ENCODE results near the gene STK40. TPM values are rescaled to one million over a fixed set of nuclear protein-coding genes. Genes with fewer than 3 reads are reported as not detected.
A peak's percentile ranks its signal among the peaks of the same experiment; 100 is the strongest.

STK40 gene
- total and polyA plus RNA-seq, 8 donors: 14.0 to 57.4 (median 28.4) TPM

GRCh38 chr1:36380143-36380619 lies 5.5 kb downstream of the STK40 start:
- Histone ChIP-seq H3K4me1 (peaks cover 27 to 86% (median 64%) of the 10 kb centered on the region in 4 donors), H3K36me3 (peaks cover 0 to 20% (median 10%) of the 10 kb centered on the region in 4 donors), H3K4me3 (no peak overlapping the region), H3K27me3 (no peaks in the 10 kb centered on the region), H3K27ac (peak overlapping the region in 4 of 5 donors; percentile 3 to 40 (median 29)), H3K9me3 (no peaks in the 10 kb centered on the region)
- TF ChIP-seq, protein P1, sequence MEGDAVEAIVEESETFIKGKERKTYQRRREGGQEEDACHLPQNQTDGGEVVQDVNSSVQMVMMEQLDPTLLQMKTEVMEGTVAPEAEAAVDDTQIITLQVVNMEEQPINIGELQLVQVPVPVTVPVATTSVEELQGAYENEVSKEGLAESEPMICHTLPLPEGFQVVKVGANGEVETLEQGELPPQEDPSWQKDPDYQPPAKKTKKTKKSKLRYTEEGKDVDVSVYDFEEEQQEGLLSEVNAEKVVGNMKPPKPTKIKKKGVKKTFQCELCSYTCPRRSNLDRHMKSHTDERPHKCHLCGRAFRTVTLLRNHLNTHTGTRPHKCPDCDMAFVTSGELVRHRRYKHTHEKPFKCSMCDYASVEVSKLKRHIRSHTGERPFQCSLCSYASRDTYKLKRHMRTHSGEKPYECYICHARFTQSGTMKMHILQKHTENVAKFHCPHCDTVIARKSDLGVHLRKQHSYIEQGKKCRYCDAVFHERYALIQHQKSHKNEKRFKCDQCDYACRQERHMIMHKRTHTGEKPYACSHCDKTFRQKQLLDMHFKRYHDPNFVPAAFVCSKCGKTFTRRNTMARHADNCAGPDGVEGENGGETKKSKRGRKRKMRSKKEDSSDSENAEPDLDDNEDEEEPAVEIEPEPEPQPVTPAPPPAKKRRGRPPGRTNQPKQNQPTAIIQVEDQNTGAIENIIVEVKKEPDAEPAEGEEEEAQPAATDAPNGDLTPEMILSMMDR (IDR thresholded peaks at IDR 0.05): no peak
- TF ChIP-seq POLR2A (IDR thresholded peaks at IDR 0.05) (no peak), POLR2AphosphoS5 (IDR thresholded peaks at IDR 0.05) (no peak)
- WGBS, 5 donors: 61 to 73% (median 66%) methylated on average over 5 of the region's 5 CpGs
- no peak for DNase-seq
- intact Hi-C loops (cut with DNase I; ENCODE audit: low total_unique reads): no loop called here

DNA sequence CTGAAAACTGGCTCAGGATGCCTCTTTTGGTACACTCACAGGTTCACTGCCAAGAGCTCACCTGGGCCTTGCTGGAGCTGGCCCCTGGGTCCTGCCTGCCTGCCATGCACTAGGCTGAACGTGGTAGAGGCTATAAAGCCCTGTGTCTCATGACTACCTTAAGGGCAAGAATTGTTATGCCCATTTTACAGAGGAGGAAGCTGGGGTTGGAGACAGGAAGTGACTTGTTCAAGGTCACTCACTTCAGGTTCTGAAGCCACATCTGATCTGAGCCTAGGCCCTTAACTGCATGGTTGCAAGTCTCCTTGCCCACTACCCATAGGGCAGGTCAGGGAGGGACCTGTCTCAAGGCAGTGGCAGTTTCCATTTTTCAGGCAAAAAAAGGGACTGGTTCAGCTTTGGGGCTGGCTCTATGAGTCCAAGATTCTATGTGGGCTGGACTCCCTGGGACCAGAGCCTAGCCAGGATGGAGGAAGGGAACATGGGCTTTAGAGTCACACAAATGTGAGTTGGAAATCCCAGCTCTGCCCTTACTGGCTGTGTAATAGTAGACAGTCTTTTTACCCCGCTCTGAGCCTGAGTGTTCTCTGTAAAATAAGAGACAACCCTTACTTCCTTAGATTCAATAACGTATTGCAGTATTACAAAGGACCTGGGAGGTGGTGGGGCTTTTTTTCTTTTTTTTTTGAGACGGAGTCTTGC lies 7.8 kb downstream of the STK40 start:
- H3K27ac ChIP-seq: peak overlapping the region in 4 of 5 donors; percentile 14 to 58 (median 33)
- intact Hi-C loops (cut with DNase I; ENCODE audit: low total_unique reads): no loop called here
- TF ChIP-seq, protein P1 (IDR thresholded peaks at IDR 0.05): no peak
- TF ChIP-seq POLR2A (IDR thresholded peaks at IDR 0.05) (no peak), EP300 (IDR thresholded peaks at IDR 0.05) (no peak), POLR2AphosphoS5 (IDR thresholded peaks at IDR 0.05) (no peak)
- H3K4me1 ChIP-seq: peaks cover 31 to 89% (median 65%) of the 10 kb centered on the region in 4 donors
- H3K27me3 ChIP-seq: no peaks in the 10 kb centered on the region
- DNase-seq: no peak
- WGBS, 5 donors: 72 to 89% (median 85%) methylated on average over 4 of the region's 4 CpGs
- H3K36me3 ChIP-seq: peaks cover 0 to 20% (median 10%) of the 10 kb centered on the region in 4 donors
- no peaks in the 10 kb centered on the region for H3K9me3 ChIP-seq
- no peak overlapping the region for H3K4me3 ChIP-seq

GRCh38 chr1:36372617-36373016 lies 13.1 kb downstream of the STK40 start:
- DNase-seq: no peak
- Histone ChIP-seq H3K27ac (peak overlapping the region; percentile 26 to 95 (median 89)), H3K36me3 (peaks cover 3 to 12% (median 5%) of the 10 kb centered on the region in 4 donors), H3K4me1 (peaks cover 41 to 87% (median 65%) of the 10 kb centered on the region in 4 donors), H3K9me3 (no peaks in the 10 kb centered on the region), H3K27me3 (no peaks in the 10 kb centered on the region), H3K4me3 (no peak overlapping the region)
- 78 to 91% (median 82%) methylated on average over 3 of the region's 3 CpGs for WGBS, 5 donors
- intact Hi-C loops (cut with DNase I; ENCODE audit: low total_unique reads): no loop called here
- TF ChIP-seq POLR2AphosphoS5 (IDR thresholded peaks at IDR 0.05) (no peak), EP300 (IDR thresholded peaks at IDR 0.05) (no peak), POLR2A (IDR thresholded peaks at IDR 0.05) (no peak)
- TF ChIP-seq, protein P1 (IDR thresholded peaks at IDR 0.05): no peak

DNA sequence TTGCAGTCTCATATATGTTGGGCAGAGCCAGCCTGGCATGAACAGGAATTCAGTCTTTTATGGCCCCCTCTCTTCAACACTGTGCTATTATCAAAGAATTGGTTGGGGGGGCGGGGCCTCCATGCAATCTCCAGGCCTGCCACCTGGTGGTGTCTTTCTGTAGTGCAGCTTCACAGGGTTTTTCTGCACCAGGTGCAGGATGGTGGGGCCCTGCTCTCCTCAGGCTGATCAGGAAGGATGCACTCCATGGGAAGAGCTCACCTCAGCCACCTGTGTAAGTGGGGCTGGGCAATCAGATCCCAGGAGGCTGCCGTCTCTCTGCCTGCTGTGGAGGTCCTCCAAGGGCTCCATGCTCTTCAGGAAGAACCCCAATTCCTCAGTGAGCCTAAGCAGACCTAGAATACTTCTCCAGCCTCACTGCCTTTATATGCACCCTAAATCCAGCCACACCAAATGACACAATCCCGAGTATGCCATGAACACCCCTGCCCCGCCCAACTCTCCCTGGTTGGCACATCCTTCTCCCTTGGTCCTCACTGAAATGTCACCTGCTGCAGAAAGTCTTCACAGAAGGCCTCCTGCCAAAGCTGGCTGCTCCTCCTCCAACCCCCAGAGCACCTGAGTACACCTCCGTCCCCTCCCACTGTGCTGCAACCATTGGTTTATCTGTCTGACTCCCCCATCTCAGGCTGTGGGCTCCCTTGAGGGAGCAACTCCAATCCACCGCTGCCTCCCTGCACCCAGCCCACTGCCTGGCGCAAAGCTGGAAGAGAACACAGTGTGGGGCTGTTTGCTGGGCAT lies 16.5 kb downstream of the STK40 start:
- DNase-seq: peak; percentile 85 to 91
- peaks cover 5 to 20% (median 9%) of the 10 kb centered on the region in 4 donors for H3K36me3 ChIP-seq
- intact Hi-C loops (cut with DNase I; ENCODE audit: low total_unique reads): no loop called here
- TF ChIP-seq POLR2AphosphoS5 (IDR thresholded peaks at IDR 0.05) (peak in 1 of 3 donors; percentile 32), POLR2A (IDR thresholded peaks at IDR 0.05) (no peak), EP300 (IDR thresholded peaks at IDR 0.05) (no peak)
- TF ChIP-seq, protein P1 (IDR thresholded peaks at IDR 0.05): peak in 6 of 7 experiments; percentile 18 to 96 (median 92)
- no peaks in the 10 kb centered on the region for H3K9me3 ChIP-seq
- peaks cover 37 to 85% (median 67%) of the 10 kb centered on the region in 4 donors for H3K4me1 ChIP-seq
- H3K4me3 ChIP-seq: no peak overlapping the region
- H3K27ac ChIP-seq: peak overlapping the region in 1 of 5 donors; percentile 44
- no peaks in the 10 kb centered on the region for H3K27me3 ChIP-seq
- WGBS, 5 donors: 49 to 53% (median 51%) methylated on average over 6 to 7 of the region's 7 CpGs
